ENCODE data around the gene UBB. TPM values are rescaled to one million over a fixed set of nuclear protein-coding genes. Genes with fewer than 3 reads are reported as not detected.

UBB gene
- total RNA-seq, 1 donor from 2014 or later: 2,177 TPM

- no peak for TF ChIP-seq CTCF (conservative IDR thresholded peaks at IDR 0.05)
- DNase-seq (ENCODE audit: low read depth, low spot score): no peak
- H3K27ac Mint-ChIP-seq (ENCODE audit: unreplicated experiment): no peak overlapping the region
- no peaks in the 10 kb centered on the region for H3K9me3 Mint-ChIP-seq
- H3K4me3 Mint-ChIP-seq: peak overlapping the region; percentile 44
- no peaks in the 10 kb centered on the region for H3K27me3 Mint-ChIP-seq (ENCODE audit: low read depth)
- H3K36me3 Mint-ChIP-seq (ENCODE audit: low read depth): peaks cover 5% of the 10 kb centered on the region
- H3K4me1 Mint-ChIP-seq: peaks cover 12% of the 10 kb centered on the region
These were observed 22.5 kb upstream of the UBB start for GRCh38 chr17:16358394-16358793.

GRCh38 chr17:16361874-16362273, 19.0 kb upstream of the UBB start:
- no peak for TF ChIP-seq CTCF (conservative IDR thresholded peaks at IDR 0.05)

GRCh38 chr17:16363749-16364536, 16.9 kb upstream of the UBB start:
- H3K27me3 Mint-ChIP-seq (ENCODE audit: low read depth): no peaks in the 10 kb centered on the region
- peak; percentile 94 for TF ChIP-seq CTCF (conservative IDR thresholded peaks at IDR 0.05)

More at GRCh38 chr17:16361874-16362273, 19.0 kb upstream of the UBB start:
- peaks cover 9% of the 10 kb centered on the region for H3K4me1 Mint-ChIP-seq
- no peaks in the 10 kb centered on the region for H3K9me3 Mint-ChIP-seq
- H3K27me3 Mint-ChIP-seq (ENCODE audit: low read depth): no peaks in the 10 kb centered on the region
- no peak overlapping the region for H3K27ac Mint-ChIP-seq (ENCODE audit: unreplicated experiment)
- no peaks in the 10 kb centered on the region for H3K36me3 Mint-ChIP-seq (ENCODE audit: low read depth)
- no peak overlapping the region for H3K4me3 Mint-ChIP-seq
- DNase-seq (ENCODE audit: low read depth, low spot score): no peak

GRCh38 chr17:16364625-16365024, 16.3 kb upstream of the UBB start:
- Mint-ChIP-seq H3K27ac (ENCODE audit: unreplicated experiment) (no peak overlapping the region), H3K9me3 (no peaks in the 10 kb centered on the region), H3K36me3 (ENCODE audit: low read depth) (no peaks in the 10 kb centered on the region), H3K4me1 (peaks cover 9% of the 10 kb centered on the region), H3K27me3 (ENCODE audit: low read depth) (no peaks in the 10 kb centered on the region), H3K4me3 (no peak overlapping the region)
- no peak for DNase-seq (ENCODE audit: low read depth, low spot score)
- no peak for TF ChIP-seq CTCF (conservative IDR thresholded peaks at IDR 0.05)

More at GRCh38 chr17:16363749-16364536, 16.9 kb upstream of the UBB start:
- Mint-ChIP-seq H3K4me1 (peaks cover 9% of the 10 kb centered on the region), H3K27ac (ENCODE audit: unreplicated experiment) (no peak overlapping the region), H3K9me3 (no peaks in the 10 kb centered on the region), H3K36me3 (ENCODE audit: low read depth) (no peaks in the 10 kb centered on the region), H3K4me3 (peak overlapping the region; percentile 64)
- DNase-seq (ENCODE audit: low read depth, low spot score): peak; percentile 74

- Mint-ChIP-seq H3K4me1 (no peaks in the 10 kb centered on the region), H3K27me3 (ENCODE audit: low read depth) (no peaks in the 10 kb centered on the region), H3K36me3 (ENCODE audit: low read depth) (no peaks in the 10 kb centered on the region), H3K4me3 (no peak overlapping the region), H3K9me3 (no peaks in the 10 kb centered on the region), H3K27ac (ENCODE audit: unreplicated experiment) (no peak overlapping the region)
- DNase-seq (ENCODE audit: low read depth, low spot score): no peak
- no peak for TF ChIP-seq CTCF (conservative IDR thresholded peaks at IDR 0.05)
These were observed 9.1 kb upstream of the UBB start for GRCh38 chr17:16371742-16372141.

All from neural crest cell (in vitro differentiated cells).